ACC112 (cell line): Measurements from ENCODE around the gene OR4E1.
"Not testable (repeated sequence)": the region's sequence is repeated elsewhere in the genome, so short reads cannot be mapped to it uniquely, and the experiment has no call there.

Source experiments
- H2AFZ ChIP-seq: fragments of 200-600 bp; sonication (generic); one replicate; pipeline ENCODE4 v1.6.0; 2017; ENCODE audit warnings: antibody characterized with exemption, low read length; ENCODE audit not compliant: unreplicated experiment
- H3K27ac ChIP-seq: fragments of 200-600 bp; sonication (generic); 2 replicates; pipeline ENCODE4 v1.5.1; 2014; ENCODE audit warnings: low read depth, mild to moderate bottlenecking, antibody characterized with exemption, low read length, moderate library complexity
- H3K27me3 ChIP-seq: fragments of 200-600 bp; sonication (generic); 2 replicates; pipeline ENCODE4 v1.6.1; 2014; ENCODE audit warnings: mild to moderate bottlenecking, antibody characterized with exemption, low read length, moderate library complexity, mixed read lengths; ENCODE audit not compliant: insufficient read depth
- H3K36me3 ChIP-seq: fragments of 200-600 bp; sonication (generic); 2 replicates; pipeline ENCODE4 v1.6.1; 2016; ENCODE audit warnings: mild to moderate bottlenecking, antibody characterized with exemption, low read length, moderate library complexity, mixed read lengths; ENCODE audit not compliant: insufficient read depth
- H3K4me1 ChIP-seq: fragments of 200-600 bp; sonication (generic); one replicate; pipeline ENCODE4 v1.6.1; 2016; ENCODE audit warnings: low read length, mixed read lengths; ENCODE audit not compliant: insufficient read depth, unreplicated experiment, control insufficient read depth
- H3K4me3 ChIP-seq: fragments of 200-600 bp; sonication (generic); 2 replicates; pipeline ENCODE4 v1.5.1; 2014; ENCODE audit warnings: mild to moderate bottlenecking, low read depth, low read length
- H3K79me2 ChIP-seq: fragments of 200-600 bp; sonication (generic); one replicate; pipeline ENCODE4 v1.6.0; 2016; ENCODE audit warnings: low read length; ENCODE audit not compliant: control insufficient read depth, unreplicated experiment, insufficient read depth

The OR4E1 gene

GRCh38 chr14:21654215-21654614 lies 19.4 kb downstream of the OR4E1 start:
- H3K4me1 ChIP-seq, result no peaks in the 10 kb centered on the region
- H2AFZ ChIP-seq, result no peak overlapping the region
- no peak overlapping the region for H3K27ac ChIP-seq
- H3K36me3 ChIP-seq, result no peaks in the 10 kb centered on the region
- no peak overlapping the region for H3K4me3 ChIP-seq
- no peaks in the 10 kb centered on the region for H3K79me2 ChIP-seq
- H3K27me3 ChIP-seq, result peaks cover 6% of the 10 kb centered on the region; the same call in 1 of the 2 replicates

GRCh38 chr14:21653331-21653885 lies 20.2 kb downstream of the OR4E1 start, which contains the start of gene OR4E2:
Gene OR4E2 (plus strand): TSS chr14:21653835. CDS start chr14:21665083, 11,248 bp downstream.
- H3K4me3 ChIP-seq, result no peak within 1 kb of the TSS
- no peaks in the 10 kb centered on the region for H3K79me2 ChIP-seq
- no peaks in the 10 kb centered on the region for H3K36me3 ChIP-seq
- H3K4me1 ChIP-seq, result no peaks in the 10 kb centered on the region
- no peak within 1 kb of the TSS for H2AFZ ChIP-seq
- H3K27ac ChIP-seq, result no peak within 1 kb of the TSS
- H3K27me3 ChIP-seq, result peaks cover 4% of the 10 kb centered on the region; the same call in 1 of the 2 replicates

DNA sequence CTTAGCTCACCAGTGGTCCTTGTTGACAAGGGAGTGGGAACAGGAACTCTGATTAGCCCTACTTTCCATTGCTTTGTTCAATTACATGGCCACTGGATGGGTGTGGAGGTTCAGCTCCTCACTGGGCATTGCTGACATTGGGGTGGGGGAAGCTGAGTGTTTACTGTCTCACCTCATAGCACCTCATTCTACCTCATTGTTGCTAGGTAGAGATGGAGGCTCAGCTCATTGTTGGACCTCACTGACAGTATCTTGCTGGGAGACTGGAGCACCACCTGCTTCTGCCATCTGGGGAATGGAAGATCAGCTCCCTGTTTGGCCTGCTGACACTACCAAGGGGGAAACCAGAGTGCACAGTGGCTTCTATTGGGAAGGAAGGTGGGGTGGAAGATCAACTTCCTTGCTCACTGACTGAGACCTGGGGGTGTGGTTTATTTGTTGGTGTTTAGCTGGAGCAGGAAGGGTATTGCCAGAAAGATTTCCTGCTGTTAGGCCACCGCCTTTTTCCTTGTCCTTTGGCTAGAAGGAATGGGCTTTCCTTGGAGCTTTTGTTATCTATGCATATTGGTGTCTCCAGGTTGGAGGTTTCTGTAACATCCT lies 21.3 kb downstream of the OR4E1 start:
- no peaks in the 10 kb centered on the region for H3K27me3 ChIP-seq
- H3K79me2 ChIP-seq, result no peaks in the 10 kb centered on the region
- H3K27ac ChIP-seq, result no peak overlapping the region
- H3K4me3 ChIP-seq, result no peak overlapping the region
- no peak overlapping the region for H2AFZ ChIP-seq
- no peaks in the 10 kb centered on the region for H3K4me1 ChIP-seq
- no peaks in the 10 kb centered on the region for H3K36me3 ChIP-seq

DNA sequence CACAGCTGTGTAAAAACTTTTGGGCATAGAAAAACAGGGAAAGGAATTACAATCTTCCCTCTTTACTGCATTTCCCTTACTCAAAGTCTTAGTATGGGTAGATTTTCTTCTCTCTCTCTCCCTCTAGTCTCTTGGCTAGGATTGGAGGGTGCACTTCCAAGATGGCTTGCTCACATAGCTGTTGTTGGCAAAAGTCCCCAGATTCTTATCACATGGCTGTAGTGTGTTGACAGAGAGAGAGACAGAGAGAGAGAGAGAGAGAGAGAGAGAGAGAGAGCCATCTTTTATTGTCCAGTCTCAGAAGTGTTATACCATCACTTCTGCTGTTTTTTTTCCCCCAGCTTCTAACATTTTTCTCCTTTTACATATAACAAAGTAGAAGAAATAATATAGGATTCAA lies 26.2 kb downstream of the OR4E1 start:
- H3K79me2 ChIP-seq, result no peaks in the 10 kb centered on the region
- no peaks in the 10 kb centered on the region for H3K36me3 ChIP-seq
- no peaks in the 10 kb centered on the region for H3K27me3 ChIP-seq
- H3K4me1 ChIP-seq, result no peaks in the 10 kb centered on the region
- no peak overlapping the region for H3K27ac ChIP-seq
- H3K4me3 ChIP-seq, result no peak overlapping the region
- peak overlapping the region; percentile 25 for H2AFZ ChIP-seq

DNA sequence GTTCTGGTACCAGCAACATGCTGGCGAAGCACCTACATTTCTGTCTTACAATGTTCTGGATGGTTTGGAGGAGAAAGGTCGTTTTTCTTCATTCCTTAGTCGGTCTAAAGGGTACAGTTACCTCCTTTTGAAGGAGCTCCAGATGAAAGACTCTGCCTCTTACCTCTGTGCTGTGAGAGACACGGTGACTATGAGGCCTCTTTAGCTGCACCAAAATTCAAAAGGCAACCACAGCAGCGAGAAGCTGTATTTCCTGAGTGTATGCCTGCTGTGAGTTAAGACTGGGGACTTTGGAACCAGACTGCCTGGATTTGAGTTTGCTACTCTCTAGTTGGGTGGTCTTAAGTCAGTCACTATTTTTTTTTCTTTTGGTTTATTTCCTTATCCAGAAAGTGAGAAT lies 30.2 kb downstream of the OR4E1 start:
- Histone ChIP-seq H3K4me3 (no peak overlapping the region), H3K36me3 (no peaks in the 10 kb centered on the region), H3K79me2 (no peaks in the 10 kb centered on the region), H2AFZ (no peak overlapping the region), H3K27me3 (peaks cover 6% of the 10 kb centered on the region; the same call in 1 of the 2 replicates), H3K27ac (no peak overlapping the region), H3K4me1 (no peaks in the 10 kb centered on the region)

DNA sequence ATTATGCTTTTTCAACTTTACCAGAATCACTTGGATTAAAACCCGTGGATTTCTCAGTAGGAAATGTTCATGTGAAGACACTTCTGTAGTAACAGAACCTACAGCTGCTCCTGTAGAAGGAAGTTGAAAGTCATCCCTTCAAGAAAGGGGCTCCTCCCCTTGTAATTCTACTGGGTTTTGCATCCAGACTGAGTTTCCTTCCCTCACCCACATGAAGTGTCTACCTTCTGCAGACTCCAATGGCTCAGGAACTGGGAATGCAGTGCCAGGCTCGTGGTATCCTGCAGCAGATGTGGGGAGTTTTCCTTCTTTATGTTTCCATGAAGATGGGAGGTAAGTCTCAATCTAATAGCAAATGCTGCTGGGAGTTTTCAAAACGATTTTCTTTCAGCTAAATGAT lies 30.9 kb downstream of the OR4E1 start:
- Histone ChIP-seq H3K4me1 (no peaks in the 10 kb centered on the region), H3K27me3 (peaks cover 6% of the 10 kb centered on the region; the same call in 1 of the 2 replicates), H3K27ac (no peak overlapping the region), H3K4me3 (no peak overlapping the region), H3K79me2 (no peaks in the 10 kb centered on the region), H2AFZ (no peak overlapping the region), H3K36me3 (no peaks in the 10 kb centered on the region)

- H3K27ac ChIP-seq, result no peak within 1 kb of the TSS
- peaks cover 37% of the 10 kb centered on the region for H3K27me3 ChIP-seq
- no peak within 1 kb of the TSS for H2AFZ ChIP-seq
- no peak within 1 kb of the TSS for H3K4me3 ChIP-seq
- no peaks in the 10 kb centered on the region for H3K4me1 ChIP-seq
- H3K36me3 ChIP-seq, result no peaks in the 10 kb centered on the region
- H3K79me2 ChIP-seq, result no peaks in the 10 kb centered on the region
Observed at GRCh38 chr14:21634840-21635239, 38.8 kb downstream of the OR4E1 start, which contains the start of gene OR10G2. Gene OR10G2 (minus strand): TSS chr14:21634940. CDS start chr14:21634842, 98 bp downstream.

GRCh38 chr14:21631084-21631483 lies 42.5 kb downstream of the OR4E1 start:
- Histone ChIP-seq H3K27ac (no peak overlapping the region), H2AFZ (no peak overlapping the region), H3K79me2 (no peaks in the 10 kb centered on the region), H3K4me3 (no peak overlapping the region), H3K27me3 (peaks cover 36% of the 10 kb centered on the region), H3K36me3 (no peaks in the 10 kb centered on the region), H3K4me1 (no peaks in the 10 kb centered on the region)

DNA sequence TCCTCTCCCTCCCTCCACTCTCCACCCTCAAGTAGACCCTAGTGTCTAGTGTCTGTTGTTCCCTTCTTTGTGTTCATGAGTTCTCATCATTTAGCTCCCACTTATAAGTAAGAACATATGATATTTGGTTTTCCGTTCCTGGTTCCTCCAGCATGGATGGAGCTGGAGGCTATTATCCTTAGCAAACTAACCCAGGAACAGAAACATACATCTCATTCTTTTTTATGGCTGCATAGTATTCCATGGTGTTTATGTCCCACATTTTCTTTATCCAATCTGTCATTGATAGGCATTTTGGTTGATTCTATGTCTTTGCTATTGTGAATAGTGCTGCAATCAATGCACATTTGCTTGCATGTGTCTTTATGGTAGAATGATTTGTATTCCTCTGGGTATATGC lies 43.1 kb downstream of the OR4E1 start:
- not testable (repeated sequence) for H3K4me1 ChIP-seq, H3K27ac ChIP-seq

GRCh38 chr14:21626491-21627230 lies 47.0 kb downstream of the OR4E1 start:
- Histone ChIP-seq H3K79me2 (no peaks in the 10 kb centered on the region), H3K27me3 (peaks cover 27% of the 10 kb centered on the region), H2AFZ (no peak overlapping the region), H3K4me1 (no peaks in the 10 kb centered on the region), H3K4me3 (no peak overlapping the region), H3K27ac (no peak overlapping the region), H3K36me3 (no peaks in the 10 kb centered on the region)

More for the DNA sequence above, 43.1 kb downstream of the OR4E1 start:
- H2AFZ ChIP-seq, H3K36me3 ChIP-seq, H3K79me2 ChIP-seq, H3K4me3 ChIP-seq: not testable (repeated sequence)
- H3K27me3 ChIP-seq, result peaks cover 33% of the 10 kb centered on the region
